HEK293 (cell line): ENCODE data around the gene RAB5IF.

Experiments used
- GFI1B ChIP-seq: fragments of 450-650 bp; formaldehyde crosslinking; IDR thresholded peaks from 2 replicates; pipeline ENCODE4 v1.5.1; 2016; ENCODE audit warnings: missing biosample characterization, missing genetic modification characterization
- GLI2 ChIP-seq: fragments of 450-650 bp; formaldehyde crosslinking; IDR thresholded peaks from 2 replicates; pipeline ENCODE4; 2017; ENCODE audit warnings: missing biosample characterization, missing genetic modification characterization, low read depth, borderline replicate concordance
- GLI4 ChIP-seq: fragments of 450-650 bp; formaldehyde crosslinking; IDR thresholded peaks from 2 replicates; pipeline ENCODE4 v1.5.1; 2016; ENCODE audit warnings: missing biosample characterization, missing genetic modification characterization
- OSR2 ChIP-seq: fragments of 450-650 bp; formaldehyde crosslinking; IDR thresholded peaks from 2 replicates; pipeline ENCODE4 v1.5.1; 2016; ENCODE audit warnings: missing biosample characterization, missing genetic modification characterization
- PRDM1 ChIP-seq: fragments of 450-650 bp; formaldehyde crosslinking; IDR thresholded peaks from 2 replicates; pipeline ENCODE4; 2016; ENCODE audit warnings: missing biosample characterization, missing genetic modification characterization
- ZBTB21 ChIP-seq: fragments of 450-650 bp; formaldehyde crosslinking; IDR thresholded peaks from 2 replicates; pipeline ENCODE4 v1.5.1; 2017; ENCODE audit warnings: missing biosample characterization, missing genetic modification characterization
- ZNF10 ChIP-seq: fragments of 450-650 bp; formaldehyde crosslinking; IDR thresholded peaks from 2 replicates; pipeline ENCODE4 v1.5.1; 2017; ENCODE audit warnings: missing biosample characterization, missing genetic modification characterization
- ZNF114 ChIP-seq: fragments of 450-650 bp; formaldehyde crosslinking; IDR thresholded peaks from 2 replicates; pipeline ENCODE4 v1.5.0; 2017; ENCODE audit warnings: missing biosample characterization, missing genetic modification characterization
- ZNF133 ChIP-seq: fragments of 450-650 bp; formaldehyde crosslinking; IDR thresholded peaks from 2 replicates; pipeline ENCODE4 v1.5.1; 2016; ENCODE audit warnings: missing biosample characterization, missing genetic modification characterization
- ZNF174 ChIP-seq: fragments of 450-650 bp; formaldehyde crosslinking; IDR thresholded peaks from 2 replicates; pipeline ENCODE4 v1.5.0; 2017; ENCODE audit warnings: missing biosample characterization, mild to moderate bottlenecking, missing genetic modification characterization
- ZNF221 ChIP-seq: fragments of 450-650 bp; formaldehyde crosslinking; IDR thresholded peaks from 2 replicates; pipeline ENCODE4 v1.5.1; 2017; ENCODE audit warnings: missing biosample characterization, missing genetic modification characterization, borderline replicate concordance
- ZNF266 ChIP-seq: fragments of 450-650 bp; formaldehyde crosslinking; IDR thresholded peaks from 2 replicates; pipeline ENCODE4 v1.5.1; 2016; ENCODE audit warnings: missing biosample characterization, missing genetic modification characterization, low read depth
- ZNF274 ChIP-seq, 2 experiments: fragments of 200-500 bp in 1 of 2; fragments of 450-650 bp in 1 of 2; sonication (Bioruptor generic) in 1 of 2; formaldehyde crosslinking in 1 of 2; IDR thresholded peaks; 2 replicates each; pipeline versions ENCODE4 v1.5.1 to v1.6.1; 2014 to 2016; ENCODE audit warnings: borderline replicate concordance in 1 of 2, inconsistent platforms in 1 of 2, low read length in 1 of 2, missing biosample characterization in 1 of 2, missing genetic modification characterization in 1 of 2
- ZNF341 ChIP-seq: fragments of 450-650 bp; formaldehyde crosslinking; IDR thresholded peaks from 2 replicates; pipeline ENCODE4; 2016; ENCODE audit warnings: low read depth, missing biosample characterization, missing genetic modification characterization
- ZNF366 ChIP-seq: fragments of 450-650 bp; formaldehyde crosslinking; conservative IDR thresholded peaks from 2 replicates; pipeline ENCODE4 v1.5.1; 2016; ENCODE audit warnings: missing biosample characterization, missing genetic modification characterization
- ZNF391 ChIP-seq: fragments of 450-650 bp; formaldehyde crosslinking; IDR thresholded peaks from 2 replicates; pipeline ENCODE4 v1.5.1; 2016; ENCODE audit warnings: low read depth, missing biosample characterization, missing genetic modification characterization, borderline replicate concordance
- ZNF514 ChIP-seq: fragments of 450-650 bp; formaldehyde crosslinking; IDR thresholded peaks from 2 replicates; pipeline ENCODE4 v1.5.1; 2016; ENCODE audit warnings: missing biosample characterization, missing genetic modification characterization
- ZNF521 ChIP-seq: fragments of 450-650 bp; formaldehyde crosslinking; IDR thresholded peaks from 2 replicates; pipeline ENCODE4 v1.5.1; 2017; ENCODE audit warnings: missing biosample characterization, mild to moderate bottlenecking, missing genetic modification characterization
- ZNF548 ChIP-seq: fragments of 450-650 bp; formaldehyde crosslinking; IDR thresholded peaks from 2 replicates; pipeline ENCODE4 v1.5.1; 2016; ENCODE audit warnings: missing biosample characterization, missing genetic modification characterization
- ZNF585B ChIP-seq: fragments of 450-650 bp; formaldehyde crosslinking; IDR thresholded peaks from 2 replicates; pipeline ENCODE4 v1.5.1; 2016; ENCODE audit warnings: missing biosample characterization, missing genetic modification characterization
- ZNF600 ChIP-seq: fragments of 450-650 bp; formaldehyde crosslinking; IDR thresholded peaks from 2 replicates; pipeline ENCODE4 v1.5.1; 2016; ENCODE audit warnings: missing biosample characterization, missing genetic modification characterization
- ZNF654 ChIP-seq: fragments of 450-650 bp; formaldehyde crosslinking; IDR thresholded peaks from 2 replicates; pipeline ENCODE4 v1.5.1; 2016; ENCODE audit warnings: low read depth, missing biosample characterization, missing genetic modification characterization
- ZNF785 ChIP-seq: fragments of 450-650 bp; formaldehyde crosslinking; IDR thresholded peaks from 2 replicates; pipeline ENCODE4 v1.5.1; 2016; ENCODE audit warnings: missing biosample characterization, missing genetic modification characterization
- ZSCAN30 ChIP-seq: fragments of 450-650 bp; IDR thresholded peaks from 2 replicates; pipeline ENCODE4 v1.5.1; 2018; ENCODE audit warnings: missing biosample characterization, mild to moderate bottlenecking, missing genetic modification characterization, moderate library complexity
- ZSCAN4 ChIP-seq: fragments of 450-650 bp; formaldehyde crosslinking; IDR thresholded peaks from 2 replicates; pipeline ENCODE4 v1.5.1; 2017; ENCODE audit warnings: missing biosample characterization, missing genetic modification characterization
- ZSCAN5A ChIP-seq: fragments of 450-650 bp; formaldehyde crosslinking; IDR thresholded peaks from 2 replicates; pipeline ENCODE4 v1.5.1; 2016; ENCODE audit warnings: missing biosample characterization, missing genetic modification characterization
- TF ChIP-seq, protein P1 (sequence below): fragments of 450-650 bp; formaldehyde crosslinking; IDR thresholded peaks from 2 replicates; pipeline ENCODE4 v1.5.1; 2016; ENCODE audit warnings: missing biosample characterization, missing genetic modification characterization, borderline replicate concordance
- TF ChIP-seq, protein P2 (sequence below): fragments of 450-650 bp; IDR thresholded peaks from 2 replicates; pipeline ENCODE4 v1.5.1; 2018; ENCODE audit warnings: missing biosample characterization, missing genetic modification characterization
- TF ChIP-seq, protein P3 (sequence below): fragments of 450-650 bp; formaldehyde crosslinking; IDR thresholded peaks from 2 replicates; pipeline ENCODE4 v1.5.1; 2016; ENCODE audit warnings: missing biosample characterization, missing genetic modification characterization
- TF ChIP-seq, protein P4 (sequence below): sonication (generic); formaldehyde crosslinking; IDR thresholded peaks from 2 replicates; pipeline ENCODE4 v1.8.1; 2022; ENCODE audit warnings: mild to moderate bottlenecking, moderate library complexity, missing genetic modification reagents

Gene RAB5IF

DNA sequence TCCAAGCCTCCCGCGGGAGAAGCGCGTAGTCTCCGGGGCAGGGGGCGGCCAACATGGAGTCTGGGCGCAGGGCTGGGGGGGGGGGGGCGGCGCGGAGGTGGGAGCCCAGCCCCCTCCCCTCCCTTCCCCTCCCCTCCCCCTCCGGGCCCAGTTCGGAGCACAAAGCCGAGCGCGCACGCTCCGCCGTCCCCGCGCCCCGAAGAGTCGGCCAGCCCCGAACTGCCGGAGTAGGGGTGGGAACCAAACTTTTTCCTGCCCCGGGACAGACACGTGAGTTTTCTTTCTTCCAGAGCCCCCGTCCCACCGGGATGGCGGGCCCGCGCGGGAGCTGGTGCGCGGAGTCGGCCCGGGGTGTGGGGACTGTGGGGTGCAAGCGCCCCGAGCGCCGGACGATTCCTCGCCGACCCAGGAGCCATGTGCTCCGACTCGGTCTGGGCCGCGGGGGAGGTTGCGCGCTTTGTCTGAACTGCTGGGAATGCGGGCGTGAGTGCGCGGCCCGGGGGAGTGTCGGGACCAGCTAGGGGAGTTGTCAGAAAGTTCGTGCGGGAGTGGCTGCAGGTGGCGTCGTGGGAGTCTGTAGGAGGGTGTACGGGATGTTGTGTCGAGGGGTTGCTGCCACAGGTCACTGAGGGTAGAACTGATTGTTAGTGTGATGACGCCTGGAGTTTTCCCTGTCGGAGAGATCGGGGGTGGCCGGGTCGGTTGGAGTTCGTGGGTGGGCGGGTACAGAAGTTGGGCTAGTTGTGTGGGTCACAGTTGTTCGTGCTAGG lies 31.0 kb upstream of the RAB5IF start (continued):
- no peak for TF ChIP-seq ZNF114 (tag by site-specific recombination)
- TF ChIP-seq ZNF654 (tag by site-specific recombination): no peak
- no peak for TF ChIP-seq ZSCAN4 (tag by site-specific recombination)
- TF ChIP-seq ZNF274 (IDR thresholded peaks at IDR 0.05; ENCODE audit: low read length): no peak
- no peak for TF ChIP-seq ZNF274 (tag by site-specific recombination; IDR thresholded peaks at IDR 0.05; ENCODE audit: borderline replicate concordance)
- TF ChIP-seq, protein P1, sequence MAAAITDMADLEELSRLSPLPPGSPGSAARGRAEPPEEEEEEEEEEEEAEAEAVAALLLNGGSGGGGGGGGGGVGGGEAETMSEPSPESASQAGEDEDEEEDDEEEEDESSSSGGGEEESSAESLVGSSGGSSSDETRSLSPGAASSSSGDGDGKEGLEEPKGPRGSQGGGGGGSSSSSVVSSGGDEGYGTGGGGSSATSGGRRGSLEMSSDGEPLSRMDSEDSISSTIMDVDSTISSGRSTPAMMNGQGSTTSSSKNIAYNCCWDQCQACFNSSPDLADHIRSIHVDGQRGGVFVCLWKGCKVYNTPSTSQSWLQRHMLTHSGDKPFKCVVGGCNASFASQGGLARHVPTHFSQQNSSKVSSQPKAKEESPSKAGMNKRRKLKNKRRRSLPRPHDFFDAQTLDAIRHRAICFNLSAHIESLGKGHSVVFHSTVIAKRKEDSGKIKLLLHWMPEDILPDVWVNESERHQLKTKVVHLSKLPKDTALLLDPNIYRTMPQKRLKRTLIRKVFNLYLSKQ (tag by site-specific recombination): no peak
- no peak for TF ChIP-seq ZNF266 (tag by site-specific recombination)
- no peak for TF ChIP-seq PRDM1 (tag by site-specific recombination)
- no peak for TF ChIP-seq ZNF585B (tag by site-specific recombination)
- no peak for TF ChIP-seq ZNF174 (tag by site-specific recombination)
- no peak for TF ChIP-seq ZNF521 (tag by site-specific recombination)
- peak; percentile 92 for TF ChIP-seq ZNF600 (tag by site-specific recombination)
- no peak for TF ChIP-seq ZNF133 (tag by site-specific recombination)
- no peak for TF ChIP-seq ZBTB21 (tag by site-specific recombination)
- no peak for TF ChIP-seq GLI4
- no peak for TF ChIP-seq ZNF10
- TF ChIP-seq ZNF514 (tag by site-specific recombination): no peak
- TF ChIP-seq ZSCAN5A: no peak
- TF ChIP-seq ZNF366 (tag by site-specific recombination): no peak
- TF ChIP-seq ZNF785: no peak
- no peak; the same call in 1 of the 2 replicates for TF ChIP-seq ZNF391 (tag by site-specific recombination)
- TF ChIP-seq, protein P2, sequence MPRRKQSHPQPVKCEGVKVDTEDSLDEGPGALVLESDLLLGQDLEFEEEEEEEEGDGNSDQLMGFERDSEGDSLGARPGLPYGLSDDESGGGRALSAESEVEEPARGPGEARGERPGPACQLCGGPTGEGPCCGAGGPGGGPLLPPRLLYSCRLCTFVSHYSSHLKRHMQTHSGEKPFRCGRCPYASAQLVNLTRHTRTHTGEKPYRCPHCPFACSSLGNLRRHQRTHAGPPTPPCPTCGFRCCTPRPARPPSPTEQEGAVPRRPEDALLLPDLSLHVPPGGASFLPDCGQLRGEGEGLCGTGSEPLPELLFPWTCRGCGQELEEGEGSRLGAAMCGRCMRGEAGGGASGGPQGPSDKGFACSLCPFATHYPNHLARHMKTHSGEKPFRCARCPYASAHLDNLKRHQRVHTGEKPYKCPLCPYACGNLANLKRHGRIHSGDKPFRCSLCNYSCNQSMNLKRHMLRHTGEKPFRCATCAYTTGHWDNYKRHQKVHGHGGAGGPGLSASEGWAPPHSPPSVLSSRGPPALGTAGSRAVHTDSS (tag by site-specific recombination): no peak
- TF ChIP-seq ZNF341 (tag by site-specific recombination): peak; percentile 99
- no peak for TF ChIP-seq ZNF548
- TF ChIP-seq, protein P3, sequence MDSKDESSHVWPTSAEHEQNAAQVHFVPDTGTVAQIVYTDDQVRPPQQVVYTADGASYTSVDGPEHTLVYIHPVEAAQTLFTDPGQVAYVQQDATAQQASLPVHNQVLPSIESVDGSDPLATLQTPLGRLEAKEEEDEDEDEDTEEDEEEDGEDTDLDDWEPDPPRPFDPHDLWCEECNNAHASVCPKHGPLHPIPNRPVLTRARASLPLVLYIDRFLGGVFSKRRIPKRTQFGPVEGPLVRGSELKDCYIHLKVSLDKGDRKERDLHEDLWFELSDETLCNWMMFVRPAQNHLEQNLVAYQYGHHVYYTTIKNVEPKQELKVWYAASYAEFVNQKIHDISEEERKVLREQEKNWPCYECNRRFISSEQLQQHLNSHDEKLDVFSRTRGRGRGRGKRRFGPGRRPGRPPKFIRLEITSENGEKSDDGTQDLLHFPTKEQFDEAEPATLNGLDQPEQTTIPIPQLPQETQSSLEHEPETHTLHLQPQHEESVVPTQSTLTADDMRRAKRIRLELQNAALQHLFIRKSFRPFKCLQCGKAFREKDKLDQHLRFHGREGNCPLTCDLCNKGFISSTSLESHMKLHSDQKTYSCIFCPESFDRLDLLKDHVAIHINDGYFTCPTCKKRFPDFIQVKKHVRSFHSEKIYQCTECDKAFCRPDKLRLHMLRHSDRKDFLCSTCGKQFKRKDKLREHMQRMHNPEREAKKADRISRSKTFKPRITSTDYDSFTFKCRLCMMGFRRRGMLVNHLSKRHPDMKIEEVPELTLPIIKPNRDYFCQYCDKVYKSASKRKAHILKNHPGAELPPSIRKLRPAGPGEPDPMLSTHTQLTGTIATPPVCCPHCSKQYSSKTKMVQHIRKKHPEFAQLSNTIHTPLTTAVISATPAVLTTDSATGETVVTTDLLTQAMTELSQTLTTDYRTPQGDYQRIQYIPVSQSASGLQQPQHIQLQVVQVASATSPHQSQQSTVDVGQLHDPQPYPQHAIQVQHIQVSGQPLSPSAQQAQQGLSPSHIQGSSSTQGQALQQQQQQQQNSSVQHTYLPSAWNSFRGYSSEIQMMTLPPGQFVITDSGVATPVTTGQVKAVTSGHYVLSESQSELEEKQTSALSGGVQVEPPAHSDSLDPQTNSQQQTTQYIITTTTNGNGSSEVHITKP (tag by site-specific recombination): peak; percentile 80; the same call in 1 of the 2 replicates
- TF ChIP-seq ZSCAN30 (tag by site-specific recombination): 0 out of 2 replicates have a peak, but pooled peaks have one; percentile 46
- no peak for TF ChIP-seq GLI2 (tag by site-specific recombination)
- no peak for TF ChIP-seq OSR2
- no peak for TF ChIP-seq ZNF221 (tag by site-specific recombination)
- TF ChIP-seq GFI1B (tag by site-specific recombination): no peak
- TF ChIP-seq, protein P4, sequence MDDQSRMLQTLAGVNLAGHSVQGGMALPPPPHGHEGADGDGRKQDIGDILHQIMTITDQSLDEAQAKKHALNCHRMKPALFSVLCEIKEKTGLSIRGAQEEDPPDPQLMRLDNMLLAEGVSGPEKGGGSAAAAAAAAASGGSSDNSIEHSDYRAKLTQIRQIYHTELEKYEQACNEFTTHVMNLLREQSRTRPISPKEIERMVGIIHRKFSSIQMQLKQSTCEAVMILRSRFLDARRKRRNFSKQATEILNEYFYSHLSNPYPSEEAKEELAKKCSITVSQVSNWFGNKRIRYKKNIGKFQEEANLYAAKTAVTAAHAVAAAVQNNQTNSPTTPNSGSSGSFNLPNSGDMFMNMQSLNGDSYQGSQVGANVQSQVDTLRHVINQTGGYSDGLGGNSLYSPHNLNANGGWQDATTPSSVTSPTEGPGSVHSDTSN (CRISPR knock-in tag): no peak
